HuH-7.5 (cell line): Measurements from ENCODE around the gene WWOX.

Source experiments
- DNase-seq: peaks from one replicate; pipeline ENCODE4 v3.0.0; 2011; ENCODE audit warnings: low spot score

Gene WWOX

GRCh38 chr16:78438632-78439031, 339.2 kb downstream of the WWOX start:
- DNase-seq, result no peak

- no peak for DNase-seq
These were observed 340.2 kb downstream of the WWOX start for GRCh38 chr16:78439646-78440045.

- no peak for DNase-seq
These were observed 341.8 kb downstream of the WWOX start for GRCh38 chr16:78441298-78441697.

- DNase-seq, result no peak
These were observed 344.3 kb downstream of the WWOX start for GRCh38 chr16:78443542-78444364.

GRCh38 chr16:78445818-78446217, 346.4 kb downstream of the WWOX start:
- DNase-seq, result no peak

GRCh38 chr16:78446486-78446885, 347.0 kb downstream of the WWOX start:
- no peak for DNase-seq

GRCh38 chr16:78446992-78447563, 347.6 kb downstream of the WWOX start:
- DNase-seq, result no peak

- DNase-seq, result no peak
These were observed 349.3 kb downstream of the WWOX start for GRCh38 chr16:78448658-78449271.

GRCh38 chr16:78450255-78450654, 350.8 kb downstream of the WWOX start:
- no peak for DNase-seq

GRCh38 chr16:78452025-78452555, 352.6 kb downstream of the WWOX start:
- DNase-seq, result no peak

- DNase-seq, result no peak
These were observed 356.4 kb downstream of the WWOX start for GRCh38 chr16:78455861-78456260.

- no peak for DNase-seq
These were observed 359.1 kb downstream of the WWOX start for GRCh38 chr16:78458588-78458987.

GRCh38 chr16:78460428-78460827, 361.0 kb downstream of the WWOX start:
- DNase-seq, result no peak

- DNase-seq, result no peak
These were observed 361.6 kb downstream of the WWOX start for GRCh38 chr16:78461087-78461486.

GRCh38 chr16:78461496-78462287, 362.2 kb downstream of the WWOX start:
- DNase-seq, result no peak

- no peak for DNase-seq
These were observed 363.1 kb downstream of the WWOX start for GRCh38 chr16:78462288-78463208.

GRCh38 chr16:78463591-78463990, 364.1 kb downstream of the WWOX start:
- DNase-seq, result no peak

- DNase-seq, result no peak
These were observed 365.4 kb downstream of the WWOX start for GRCh38 chr16:78464833-78465232.

- DNase-seq, result no peak
These were observed 366.3 kb downstream of the WWOX start for GRCh38 chr16:78465730-78466129.

GRCh38 chr16:78469787-78470186, 370.3 kb downstream of the WWOX start:
- no peak for DNase-seq

- DNase-seq, result no peak
These were observed 373.7 kb downstream of the WWOX start for GRCh38 chr16:78473031-78473699.
